Colonic mucosa (tissue), 4 donors: ENCODE measurements around the gene ICAM5. TPM values are rescaled to one million over a fixed set of nuclear protein-coding genes. Genes with fewer than 3 reads are reported as not detected.
A peak's percentile ranks its signal among the peaks of the same experiment; 100 is the strongest.

Experiments
- DNase-seq: peaks from one replicate; pipeline ENCODE4 v3.0.0-alpha.2; 2020
- H3K27ac ChIP-seq: fragments of 200-600 bp; one replicate; pipeline ENCODE4 v1.8.0; 2021
- H3K27me3 ChIP-seq: fragments of 200-600 bp; one replicate; pipeline ENCODE4 v1.8.0; 2021
- H3K36me3 ChIP-seq: fragments of 200-600 bp; one replicate; pipeline ENCODE4 v1.8.0; 2021
- H3K4me1 ChIP-seq: fragments of 200-600 bp; one replicate; pipeline ENCODE4 v1.8.0; 2021; ENCODE audit warnings: mild to moderate bottlenecking
- H3K4me3 ChIP-seq: fragments of 200-600 bp; one replicate; pipeline ENCODE4 v1.8.0; 2021
- H3K9ac ChIP-seq, 2 donors: one replicate each; pipeline ENCODE4 v1.7.0; 2013; ENCODE audit warnings: control low read depth in 2 of 2, low read depth in 2 of 2, low read length in 2 of 2
- H3K9me3 ChIP-seq: fragments of 200-600 bp; one replicate; pipeline ENCODE4 v1.8.0; 2021
- CTCF ChIP-seq: fragments of 200-600 bp; IDR thresholded peaks from one replicate; pipeline ENCODE4 v1.8.0; 2022; ENCODE audit warnings: antibody characterized with exemption, mild to moderate bottlenecking
- intact Hi-C: fragments of 100-400 bp; cut with DNase I; formaldehyde crosslinking; loops from one replicate; pipeline ENCODE4 v1.14.1; 2022
- total RNA-seq, 2 donors: library from RNA; stranded (reverse); fragmentation: NEBNext Ultra II Directional in 1 of 2; extraction: Animal tissue kit (Norgen Biotek cat#: 25700) in 1 of 2; gene quantifications; one replicate each; pipeline ENCODE4 v1.2.1, GENCODE V29; 2021
- donor health status: healthy.
- donor health status: DM: no; HTN: no; CAD: no.
- donor health status: DM: no; HTN: no; CAD: no.

The ICAM5 gene
- total RNA-seq, 2 donors from 2014 or later: 0.74 to 1.3 TPM

DNA sequence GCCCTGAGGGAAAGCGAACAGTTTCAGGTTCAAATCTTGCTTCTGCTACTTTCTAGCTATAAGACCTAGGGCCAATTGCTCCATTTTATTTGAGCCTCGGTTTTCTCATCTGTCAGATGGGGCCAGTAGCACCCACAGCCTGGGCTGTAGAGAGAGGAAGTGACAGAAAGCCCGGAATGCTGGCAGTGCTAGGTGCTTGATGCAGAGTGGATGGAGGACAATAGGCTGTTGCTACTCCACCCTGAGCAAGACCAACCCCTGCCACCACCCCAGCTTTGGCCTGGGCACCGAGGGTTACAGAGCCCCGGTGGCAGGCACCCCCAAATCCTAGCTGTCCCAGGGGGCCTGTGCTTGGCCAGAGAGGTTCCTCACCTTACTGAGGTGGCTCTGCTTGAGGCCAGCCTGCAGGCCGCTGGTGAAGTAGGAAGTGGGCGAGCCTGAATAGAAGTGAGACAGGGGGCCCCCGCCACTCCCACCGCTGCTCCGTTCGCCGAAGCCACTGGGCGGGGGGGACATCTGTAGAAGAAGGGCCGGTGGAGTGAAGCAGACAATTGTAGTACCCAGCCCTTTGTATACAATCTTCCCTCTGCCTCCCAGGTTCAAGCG is 28.2 kb downstream of the ICAM5 start:
- no peak for TF ChIP-seq CTCF
- H3K27ac ChIP-seq: no peak overlapping the region
- intact Hi-C loops: no loop called here
- no peak overlapping the region for H3K4me3 ChIP-seq
- H3K9me3 ChIP-seq: no peaks in the 10 kb centered on the region
- no peak for DNase-seq
- H3K9ac ChIP-seq: no peak overlapping the region
- peaks cover 7% of the 10 kb centered on the region for H3K4me1 ChIP-seq
- H3K27me3 ChIP-seq: no peaks in the 10 kb centered on the region
- H3K36me3 ChIP-seq: peaks cover 4% of the 10 kb centered on the region

DNA sequence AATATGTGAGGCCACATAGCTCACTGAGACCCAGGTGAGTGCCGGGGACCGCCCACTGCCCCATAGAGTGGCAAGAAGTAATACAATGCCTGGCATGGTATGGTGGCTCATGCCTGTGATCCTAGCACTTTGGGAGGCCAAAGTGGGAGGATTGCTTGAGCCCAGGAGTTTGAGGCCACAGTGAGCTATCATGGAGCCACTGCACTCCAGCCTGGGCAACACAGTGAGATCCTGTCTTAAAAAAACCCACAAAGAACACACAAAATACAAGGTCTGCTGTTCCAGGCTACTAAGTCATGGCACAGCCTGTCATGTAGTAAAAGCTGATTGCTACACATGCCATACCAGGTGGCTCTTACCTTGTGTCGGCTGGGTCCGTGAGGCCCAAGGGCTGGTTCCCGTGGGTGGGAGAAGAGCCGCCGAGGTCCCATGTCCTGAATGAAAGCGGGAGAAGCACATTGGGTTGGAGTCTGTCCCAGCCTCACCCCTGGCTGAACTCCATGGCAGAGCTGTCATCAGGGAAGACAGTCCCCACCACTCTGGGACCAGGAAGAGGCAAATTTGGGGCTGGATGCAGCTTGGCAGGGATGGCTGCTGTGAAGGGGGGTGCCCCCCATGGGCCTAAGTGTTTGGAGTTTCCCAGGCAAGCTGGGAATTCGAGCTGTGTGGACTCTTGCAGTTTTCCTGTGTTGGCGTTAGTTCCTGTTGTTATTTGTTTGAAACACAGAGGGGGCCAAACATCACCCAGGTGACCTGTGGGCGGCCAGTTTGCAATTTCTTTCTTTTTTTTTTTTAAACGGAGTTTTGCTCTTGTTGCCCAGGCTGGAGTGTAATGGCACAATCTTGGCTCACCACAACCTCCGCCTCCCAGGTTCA is 29.3 kb downstream of the ICAM5 start:
- H3K4me3 ChIP-seq: no peak overlapping the region
- no peak for DNase-seq
- TF ChIP-seq CTCF: no peak
- peaks cover 4% of the 10 kb centered on the region for H3K36me3 ChIP-seq
- no peak overlapping the region for H3K9ac ChIP-seq
- peaks cover 7% of the 10 kb centered on the region for H3K4me1 ChIP-seq
- H3K9me3 ChIP-seq: no peaks in the 10 kb centered on the region
- H3K27ac ChIP-seq: no peak overlapping the region
- H3K27me3 ChIP-seq: no peaks in the 10 kb centered on the region
- intact Hi-C loops: no loop called here

GRCh38 chr19:10320602-10321416 is 31.1 kb downstream of the ICAM5 start:
- no peak for DNase-seq
- no peaks in the 10 kb centered on the region for H3K27me3 ChIP-seq
- peak overlapping the region; percentile 84 for H3K27ac ChIP-seq
- H3K4me3 ChIP-seq: no peak overlapping the region
- peaks cover 7% of the 10 kb centered on the region for H3K4me1 ChIP-seq
- no peaks in the 10 kb centered on the region for H3K9me3 ChIP-seq
- intact Hi-C loops: no loop called here
- H3K9ac ChIP-seq: peak overlapping the region; percentile 50 to 89
- H3K36me3 ChIP-seq: peaks cover 4% of the 10 kb centered on the region
- TF ChIP-seq CTCF: no peak

- H3K27ac ChIP-seq: peak overlapping the region; percentile 84
- peak overlapping the region; percentile 50 to 89 for H3K9ac ChIP-seq
- intact Hi-C loops: no loop called here
- peaks cover 4% of the 10 kb centered on the region for H3K36me3 ChIP-seq
- no peak overlapping the region for H3K4me3 ChIP-seq
- no peaks in the 10 kb centered on the region for H3K27me3 ChIP-seq
- no peaks in the 10 kb centered on the region for H3K9me3 ChIP-seq
- peaks cover 7% of the 10 kb centered on the region for H3K4me1 ChIP-seq
- peak; percentile 88 for DNase-seq
- TF ChIP-seq CTCF: no peak
Observed at GRCh38 chr19:10321417-10321797, 31.7 kb downstream of the ICAM5 start.
